ENCODE results near the gene S100A7.

The S100A7 gene

DNA sequence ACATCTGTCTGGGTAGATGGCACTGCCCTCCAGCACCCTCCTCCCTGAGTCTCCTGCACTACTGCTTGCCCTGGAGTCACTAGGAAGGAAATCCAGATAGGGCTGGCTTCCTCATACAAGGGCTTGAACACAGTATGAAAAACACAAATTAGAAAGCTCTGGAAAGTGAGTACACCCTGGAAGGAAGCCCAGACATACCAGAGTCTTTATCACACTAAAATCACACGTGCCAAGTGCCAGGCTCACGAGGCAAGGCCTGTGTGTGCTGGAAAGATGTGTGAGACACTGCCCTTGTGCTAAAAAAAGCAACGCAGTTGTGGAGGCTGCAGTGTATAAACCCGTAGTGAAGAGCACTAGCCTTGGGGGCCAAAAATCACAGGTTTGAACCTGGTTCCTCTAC is 28.3 kb upstream of the S100A7 start:
- DNase-seq (ENCODE audit: low spot score): no peak
- Mint-ChIP-seq H3K27ac (no peak overlapping the region), H3K4me3 (no peak overlapping the region), H3K9me3 (no peaks in the 10 kb centered on the region), H3K4me1 (ENCODE audit: low read depth) (no peaks in the 10 kb centered on the region), H3K36me3 (ENCODE audit: low read depth) (no peaks in the 10 kb centered on the region), H3K27me3 (ENCODE audit: low read depth) (peaks cover 29% of the 10 kb centered on the region)

DNA sequence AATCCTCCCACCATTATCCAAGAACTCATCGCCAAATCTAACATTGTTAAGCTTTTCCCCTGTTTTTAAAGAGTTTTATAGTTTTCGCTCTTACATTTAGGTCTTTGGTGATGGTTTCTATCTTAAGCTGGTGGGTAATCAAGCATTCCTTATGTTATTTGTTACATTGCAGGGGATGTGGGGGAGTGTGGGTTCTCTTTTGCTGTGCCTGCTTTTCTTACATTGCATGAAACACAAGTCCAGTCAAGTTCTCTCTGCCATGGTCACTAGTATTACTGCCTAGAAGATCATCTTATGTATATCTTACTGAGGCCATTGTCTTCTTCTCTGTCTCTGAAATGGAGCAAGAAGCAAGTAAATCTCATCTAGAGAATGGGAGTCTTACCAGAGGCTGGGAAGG is 27.3 kb upstream of the S100A7 start:
- Mint-ChIP-seq H3K4me1 (ENCODE audit: low read depth) (no peaks in the 10 kb centered on the region), H3K9me3 (no peaks in the 10 kb centered on the region), H3K36me3 (ENCODE audit: low read depth) (no peaks in the 10 kb centered on the region), H3K4me3 (no peak overlapping the region), H3K27ac (no peak overlapping the region), H3K27me3 (ENCODE audit: low read depth) (peaks cover 24% of the 10 kb centered on the region)
- no peak for DNase-seq (ENCODE audit: low spot score)

DNA sequence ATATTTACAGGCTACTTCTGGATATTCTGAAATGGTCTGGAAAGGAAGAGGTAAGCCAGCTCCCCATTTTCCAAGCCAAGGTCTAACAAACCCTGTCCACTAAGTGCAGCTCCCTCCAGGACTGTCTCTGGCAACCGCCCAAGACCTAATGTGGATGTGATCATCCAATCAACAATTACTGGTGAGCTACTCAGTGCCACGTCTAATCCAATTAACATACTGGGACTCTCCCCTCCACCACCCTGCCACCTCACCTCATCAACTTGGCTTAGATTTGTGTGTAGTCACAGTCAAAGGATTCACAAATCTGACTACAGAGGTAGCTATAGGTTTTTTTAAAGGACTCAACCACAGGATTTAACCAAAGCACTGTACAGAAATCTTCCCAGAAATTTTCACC is 25.4 kb upstream of the S100A7 start:
- no peak overlapping the region for H3K27ac Mint-ChIP-seq
- H3K27me3 Mint-ChIP-seq (ENCODE audit: low read depth): peaks cover 33% of the 10 kb centered on the region
- H3K36me3 Mint-ChIP-seq (ENCODE audit: low read depth): no peaks in the 10 kb centered on the region
- no peak overlapping the region for H3K4me3 Mint-ChIP-seq
- no peaks in the 10 kb centered on the region for H3K4me1 Mint-ChIP-seq (ENCODE audit: low read depth)
- no peak for DNase-seq (ENCODE audit: low spot score)
- no peaks in the 10 kb centered on the region for H3K9me3 Mint-ChIP-seq

DNA sequence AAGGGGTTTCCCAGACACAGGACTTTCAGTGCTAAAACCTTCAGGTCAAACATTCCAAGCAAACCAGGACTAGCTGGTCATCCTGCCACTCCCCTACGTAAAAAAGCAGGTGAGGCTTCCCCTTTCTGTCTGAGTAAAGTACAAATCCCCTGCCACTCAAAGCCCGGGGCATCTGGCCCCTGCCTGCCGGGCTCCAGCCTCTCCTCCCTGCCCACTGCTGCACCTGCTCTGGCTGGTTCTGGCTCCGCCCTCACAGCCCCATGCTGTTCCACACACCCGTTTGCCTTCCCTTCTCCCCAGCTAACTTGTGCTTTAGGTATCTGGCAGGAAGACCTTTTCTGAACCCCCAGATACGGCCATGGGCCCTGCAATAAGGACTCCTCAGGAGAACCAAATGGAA is 23.3 kb upstream of the S100A7 start:
- no peak overlapping the region for H3K4me3 Mint-ChIP-seq
- H3K27ac Mint-ChIP-seq: no peak overlapping the region
- H3K27me3 Mint-ChIP-seq (ENCODE audit: low read depth): peaks cover 49% of the 10 kb centered on the region
- H3K9me3 Mint-ChIP-seq: no peaks in the 10 kb centered on the region
- no peaks in the 10 kb centered on the region for H3K36me3 Mint-ChIP-seq (ENCODE audit: low read depth)
- DNase-seq (ENCODE audit: low spot score): no peak
- no peaks in the 10 kb centered on the region for H3K4me1 Mint-ChIP-seq (ENCODE audit: low read depth)

DNA sequence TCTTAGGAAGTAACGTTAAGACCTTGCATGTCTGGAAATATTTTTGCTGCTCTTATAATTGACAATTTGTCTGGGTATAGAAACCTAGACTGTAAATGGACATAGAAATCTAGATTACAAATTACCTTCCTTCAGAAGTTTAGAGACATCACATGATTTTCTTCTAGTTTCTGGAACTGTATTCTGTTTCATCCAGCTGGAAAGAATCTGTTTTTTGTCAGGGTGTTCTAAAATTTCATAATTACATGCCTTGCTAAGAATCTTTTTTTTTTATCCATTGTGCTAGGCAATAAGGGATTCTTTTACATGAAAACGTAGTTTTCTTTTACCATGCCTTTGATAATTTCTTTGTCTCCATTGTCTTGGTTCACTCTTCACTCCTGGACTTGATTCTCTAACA is 20.7 kb upstream of the S100A7 start:
- Mint-ChIP-seq H3K4me3 (no peak overlapping the region), H3K27me3 (ENCODE audit: low read depth) (peaks cover 37% of the 10 kb centered on the region), H3K27ac (no peak overlapping the region), H3K9me3 (no peaks in the 10 kb centered on the region), H3K36me3 (ENCODE audit: low read depth) (no peaks in the 10 kb centered on the region), H3K4me1 (ENCODE audit: low read depth) (no peaks in the 10 kb centered on the region)
- no peak for DNase-seq (ENCODE audit: low spot score)

DNA sequence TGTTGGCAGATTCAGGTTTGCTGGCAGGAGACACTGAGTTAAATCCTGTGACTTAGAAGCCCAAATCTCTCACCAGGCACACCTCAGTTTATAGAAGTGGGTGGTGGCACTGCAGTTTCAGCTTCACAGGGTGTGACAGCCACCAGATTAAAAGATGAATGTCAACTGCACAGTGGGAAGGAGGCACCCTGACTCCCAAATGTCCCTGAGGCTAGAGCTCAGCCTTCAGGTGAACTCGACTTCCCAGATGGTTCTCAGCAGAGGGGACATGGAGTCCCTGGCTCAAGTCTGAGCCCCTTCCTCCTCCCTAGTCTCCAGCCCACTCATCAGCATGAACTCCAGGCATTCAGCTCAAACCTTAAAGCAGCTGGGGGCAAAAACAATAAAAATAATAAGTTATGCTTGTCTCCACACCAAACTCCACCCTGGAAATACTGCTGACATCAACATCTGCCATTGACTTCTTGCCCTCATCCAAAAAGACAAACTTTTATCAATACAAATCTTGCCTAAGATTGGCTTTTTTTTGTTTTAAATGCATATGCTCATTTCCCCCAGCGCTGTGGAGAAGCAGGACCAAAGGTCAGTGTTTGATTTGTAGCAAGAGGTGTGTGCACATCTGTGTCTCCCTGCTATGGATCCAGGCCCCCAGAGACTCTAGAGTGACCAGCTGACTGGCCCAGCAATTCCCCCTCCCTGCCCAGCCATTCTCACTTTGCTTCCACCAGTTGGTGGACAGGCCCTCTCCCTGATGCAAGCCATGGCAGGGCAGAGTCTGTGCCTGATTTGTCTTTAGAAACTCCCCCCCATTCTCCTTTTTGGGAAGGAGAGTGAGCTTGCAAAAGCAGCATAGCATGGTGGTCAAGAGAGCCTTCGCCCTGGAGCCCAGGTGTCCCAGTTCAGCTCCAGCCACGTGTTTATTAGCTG is 18.5 kb upstream of the S100A7 start:
- no peaks in the 10 kb centered on the region for H3K9me3 Mint-ChIP-seq
- DNase-seq (ENCODE audit: low spot score): no peak
- H3K4me1 Mint-ChIP-seq (ENCODE audit: low read depth): no peaks in the 10 kb centered on the region
- H3K4me3 Mint-ChIP-seq: no peak overlapping the region
- peaks cover 26% of the 10 kb centered on the region for H3K27me3 Mint-ChIP-seq (ENCODE audit: low read depth)
- H3K36me3 Mint-ChIP-seq (ENCODE audit: low read depth): no peaks in the 10 kb centered on the region
- no peak overlapping the region for H3K27ac Mint-ChIP-seq

DNA sequence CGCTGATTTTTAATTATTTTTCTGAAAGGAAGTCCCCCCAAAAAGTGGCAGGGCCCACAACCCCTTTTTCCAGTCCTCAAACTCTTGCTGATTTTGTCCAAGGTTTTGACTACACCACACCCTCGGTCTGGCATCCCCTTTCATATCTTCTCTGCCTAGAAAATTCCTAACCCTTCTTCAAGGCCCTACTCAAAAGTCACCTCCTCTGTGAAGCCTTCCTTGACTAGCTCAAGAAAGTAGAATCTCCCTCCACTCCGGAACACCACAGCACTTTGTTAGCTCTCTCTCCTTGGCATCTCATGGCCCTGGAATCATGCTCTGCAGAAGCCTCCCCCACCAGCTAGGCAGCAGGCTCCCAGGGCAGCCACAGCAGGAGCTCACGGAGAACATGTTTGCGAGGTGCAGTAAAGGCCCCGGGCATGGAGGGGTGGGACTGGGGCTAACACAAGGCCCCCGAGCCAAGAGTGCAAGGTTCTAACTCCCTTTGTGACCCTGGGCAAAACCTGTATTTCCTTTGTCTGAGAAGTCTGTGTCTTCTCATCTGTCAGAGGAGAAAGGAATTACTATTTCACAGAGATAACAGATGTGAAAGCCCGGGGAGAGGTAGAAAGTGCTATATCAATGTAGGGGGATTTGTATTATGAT is 17.7 kb upstream of the S100A7 start:
- Mint-ChIP-seq H3K27me3 (ENCODE audit: low read depth) (peaks cover 25% of the 10 kb centered on the region), H3K36me3 (ENCODE audit: low read depth) (no peaks in the 10 kb centered on the region), H3K4me3 (no peak overlapping the region), H3K27ac (no peak overlapping the region), H3K9me3 (no peaks in the 10 kb centered on the region), H3K4me1 (ENCODE audit: low read depth) (no peaks in the 10 kb centered on the region)
- no peak for DNase-seq (ENCODE audit: low spot score)

DNA sequence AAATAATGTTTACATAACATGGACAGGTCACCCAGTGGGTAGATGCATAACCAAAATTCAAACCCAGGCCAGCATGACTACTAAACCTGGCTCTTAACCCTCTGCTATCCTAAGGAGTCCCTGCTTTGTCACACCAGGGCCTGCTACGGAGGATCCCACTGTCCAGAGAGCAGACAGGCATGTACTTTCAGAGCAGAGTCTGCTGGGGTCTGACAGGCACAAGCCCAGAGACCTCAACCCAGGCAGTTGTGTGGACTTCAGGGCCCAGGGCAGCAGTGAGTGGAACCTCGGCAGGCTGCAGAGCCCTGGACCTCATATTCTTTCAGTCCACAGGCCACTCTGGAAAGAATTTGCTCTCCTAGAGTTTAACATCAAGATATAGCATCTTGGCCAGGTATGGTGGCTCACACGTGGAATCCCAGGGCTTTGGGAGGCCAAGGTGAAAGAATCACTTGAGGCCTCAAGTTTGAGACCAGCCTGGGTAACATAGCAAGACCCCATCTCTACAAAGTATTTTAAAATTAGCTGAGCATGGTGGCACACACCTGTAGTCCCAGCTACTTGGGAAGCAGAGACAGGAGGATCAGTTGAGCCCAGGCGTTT is 16.1 kb upstream of the S100A7 start:
- no peak overlapping the region for H3K4me3 Mint-ChIP-seq
- no peak for DNase-seq (ENCODE audit: low spot score)
- no peaks in the 10 kb centered on the region for H3K36me3 Mint-ChIP-seq (ENCODE audit: low read depth)
- H3K27ac Mint-ChIP-seq: no peak overlapping the region
- no peaks in the 10 kb centered on the region for H3K4me1 Mint-ChIP-seq (ENCODE audit: low read depth)
- H3K9me3 Mint-ChIP-seq: peaks cover 14% of the 10 kb centered on the region
- peaks cover 20% of the 10 kb centered on the region for H3K27me3 Mint-ChIP-seq (ENCODE audit: low read depth)

DNA sequence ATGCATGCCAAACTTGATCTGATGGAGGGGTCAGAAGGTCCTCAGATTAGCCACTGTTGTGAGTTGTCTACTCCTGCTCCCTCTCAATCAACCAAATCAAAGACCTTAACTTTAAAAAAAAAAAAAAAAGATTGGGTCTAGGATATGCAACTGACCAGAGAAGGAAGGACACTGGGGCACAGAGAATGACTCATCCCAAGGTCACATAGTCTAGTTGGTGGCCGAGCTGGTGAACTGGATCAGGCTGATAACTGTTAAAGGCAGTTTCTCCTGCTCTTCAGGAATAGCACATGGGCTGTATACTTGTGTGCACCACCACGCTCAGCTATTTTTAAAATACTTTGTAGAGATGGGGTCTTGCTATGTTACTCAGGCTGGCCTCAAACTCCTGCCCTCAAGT is 14.8 kb upstream of the S100A7 start:
- Mint-ChIP-seq H3K4me3 (no peak overlapping the region), H3K4me1 (ENCODE audit: low read depth) (peaks cover 4% of the 10 kb centered on the region)

DNA sequence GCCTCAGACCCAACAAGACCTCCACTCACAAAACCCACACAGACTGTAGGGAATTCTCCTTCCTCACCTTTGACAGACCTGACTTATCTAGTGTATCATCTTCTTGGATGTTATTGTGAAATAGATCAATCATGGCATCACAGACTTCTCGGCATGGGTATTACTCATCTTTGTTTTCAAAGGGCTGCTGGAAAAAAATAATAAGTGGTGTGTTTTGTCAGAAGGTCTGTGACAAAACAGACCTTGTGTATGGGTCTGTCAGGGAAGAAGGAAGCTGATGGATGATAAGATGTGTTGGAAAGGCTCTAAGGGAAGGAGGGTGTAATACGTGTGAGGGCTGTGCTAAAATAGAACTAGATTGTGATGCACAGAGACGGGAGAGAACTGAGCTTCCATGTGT is 13.9 kb upstream of the S100A7 start:
- Mint-ChIP-seq H3K4me1 (ENCODE audit: low read depth) (peaks cover 4% of the 10 kb centered on the region), H3K27me3 (ENCODE audit: low read depth) (peaks cover 6% of the 10 kb centered on the region), H3K9me3 (peaks cover 16% of the 10 kb centered on the region), H3K4me3 (no peak overlapping the region), H3K36me3 (ENCODE audit: low read depth) (no peaks in the 10 kb centered on the region), H3K27ac (no peak overlapping the region)
- DNase-seq (ENCODE audit: low spot score): no peak

More for the DNA sequence above, 14.8 kb upstream of the S100A7 start:
- Mint-ChIP-seq H3K36me3 (ENCODE audit: low read depth) (no peaks in the 10 kb centered on the region), H3K27ac (no peak overlapping the region), H3K9me3 (peaks cover 16% of the 10 kb centered on the region), H3K27me3 (ENCODE audit: low read depth) (peaks cover 13% of the 10 kb centered on the region)
- no peak for DNase-seq (ENCODE audit: low spot score)

DNA sequence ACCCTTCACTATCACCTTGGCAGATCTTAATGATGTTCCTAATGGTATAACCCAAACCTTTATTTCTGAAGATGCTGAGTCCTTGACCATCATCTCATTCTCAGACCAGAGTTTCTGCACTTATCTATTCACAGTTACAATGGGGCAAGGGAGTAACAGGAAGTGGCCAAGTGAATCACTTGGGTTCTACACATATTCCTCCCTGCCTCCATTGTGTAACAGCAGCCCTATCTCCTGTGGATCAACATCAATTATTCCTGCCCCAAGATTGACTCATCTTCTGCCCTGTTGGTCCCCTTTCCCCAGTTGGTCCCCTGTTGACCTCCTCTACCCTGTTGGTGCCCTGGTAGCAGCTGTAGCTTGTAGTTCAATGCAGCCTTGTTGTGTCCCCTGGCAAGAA is 10.3 kb upstream of the S100A7 start:
- H3K9me3 Mint-ChIP-seq: peaks cover 16% of the 10 kb centered on the region
- peaks cover 7% of the 10 kb centered on the region for H3K27me3 Mint-ChIP-seq (ENCODE audit: low read depth)
- DNase-seq (ENCODE audit: low spot score): no peak
- H3K4me1 Mint-ChIP-seq (ENCODE audit: low read depth): peaks cover 4% of the 10 kb centered on the region
- H3K4me3 Mint-ChIP-seq: no peak overlapping the region
- H3K36me3 Mint-ChIP-seq (ENCODE audit: low read depth): no peaks in the 10 kb centered on the region
- H3K27ac Mint-ChIP-seq: no peak overlapping the region

DNA sequence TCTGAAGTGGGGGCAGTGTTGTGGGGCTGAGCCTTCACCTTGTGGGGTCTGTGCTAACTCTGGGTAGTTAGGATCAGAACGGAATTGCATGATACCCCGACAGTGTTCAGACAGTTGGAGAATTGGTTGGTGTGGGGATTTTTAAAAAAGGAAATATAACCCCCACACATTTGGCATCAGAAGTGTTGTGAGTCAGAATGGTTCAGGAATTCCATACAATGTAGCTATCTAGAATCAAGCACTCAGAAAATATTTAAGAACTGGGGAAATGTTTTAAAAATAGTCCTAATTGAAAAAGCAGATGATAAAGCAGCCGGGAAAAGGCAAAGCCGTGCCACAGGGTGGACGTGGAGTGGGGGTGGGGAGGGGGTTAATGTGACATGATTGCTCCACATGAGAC is 6.5 kb upstream of the S100A7 start:
- H3K27me3 Mint-ChIP-seq (ENCODE audit: low read depth): peaks cover 11% of the 10 kb centered on the region
- H3K9me3 Mint-ChIP-seq: peaks cover 4% of the 10 kb centered on the region

DNA sequence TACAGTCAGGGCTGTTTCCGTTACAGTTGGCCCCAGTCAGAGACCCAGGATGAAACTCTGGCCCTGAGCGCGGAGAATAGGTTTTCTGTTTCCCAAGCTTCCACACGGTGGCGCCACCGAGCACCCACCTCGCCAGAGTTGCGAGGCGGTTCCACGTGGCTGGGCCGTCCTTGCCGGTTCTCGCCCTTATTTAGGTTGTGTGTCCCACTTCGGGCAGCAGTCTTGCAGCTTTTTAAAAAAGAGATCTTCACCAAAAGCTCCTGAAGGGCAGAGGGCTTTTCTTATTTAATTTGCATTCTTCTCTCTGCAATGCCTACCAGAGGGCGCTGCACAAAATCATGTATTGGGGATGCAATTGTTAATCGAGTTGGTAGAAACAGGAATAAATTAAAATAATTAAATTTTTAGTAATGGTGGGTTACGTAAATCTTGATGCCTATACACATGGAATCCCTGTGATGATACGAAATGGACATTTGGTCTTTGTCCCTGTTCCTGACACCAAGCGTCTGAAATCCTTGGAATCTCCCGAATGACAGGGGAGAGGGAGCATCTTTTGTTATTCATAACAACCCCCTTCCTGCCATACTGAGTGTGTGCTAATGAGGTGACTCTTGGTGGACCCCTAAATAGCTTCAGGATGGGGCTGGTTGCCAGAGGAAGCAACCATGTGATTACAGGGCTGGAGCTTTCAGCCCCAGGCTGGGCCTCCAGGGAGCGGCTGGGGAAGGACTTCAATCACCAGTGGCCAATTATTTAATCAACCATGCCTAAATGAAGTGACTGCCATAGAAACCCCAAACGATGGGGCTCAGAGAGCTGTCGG is 5.6 kb upstream of the S100A7 start:
- Mint-ChIP-seq H3K27ac (no peak overlapping the region), H3K27me3 (ENCODE audit: low read depth) (peaks cover 14% of the 10 kb centered on the region), H3K9me3 (no peaks in the 10 kb centered on the region), H3K36me3 (ENCODE audit: low read depth) (no peaks in the 10 kb centered on the region), H3K4me3 (no peak overlapping the region), H3K4me1 (ENCODE audit: low read depth) (peaks cover 6% of the 10 kb centered on the region)
- DNase-seq (ENCODE audit: low spot score): peak; percentile 38

More for the DNA sequence above, 6.5 kb upstream of the S100A7 start:
- H3K4me3 Mint-ChIP-seq: no peak overlapping the region
- no peak overlapping the region for H3K27ac Mint-ChIP-seq
- H3K4me1 Mint-ChIP-seq (ENCODE audit: low read depth): peaks cover 6% of the 10 kb centered on the region
- no peak for DNase-seq (ENCODE audit: low spot score)
- H3K36me3 Mint-ChIP-seq (ENCODE audit: low read depth): no peaks in the 10 kb centered on the region

Measured in T-helper 2 cell treated with Interferon-gamma antibody and Interleukin-4, amounts not matched to agents 5 μg/mL and 100 μg/mL, for 36 hours (primary cell).